SK-N-SH (cell line): ENCODE results near the gene ADAMTS3.

Source experiments
- CTCF ChIP-seq: fragments of 200-600 bp; sonication (generic); IDR thresholded peaks from 2 replicates; pipeline ENCODE4 v1.6.1; 2017; ENCODE audit warnings: antibody characterized with exemption, mild to moderate bottlenecking, moderate library complexity
- EZH2phosphoT487 ChIP-seq: fragments of 200-600 bp; sonication (generic); IDR thresholded peaks from 2 replicates; pipeline ENCODE4 v1.6.1; 2017; ENCODE audit warnings: low read depth, mixed run types, mild to moderate bottlenecking, antibody characterized with exemption, moderate library complexity, borderline replicate concordance
- GATA2 ChIP-seq: sonication (generic); formaldehyde crosslinking; IDR thresholded peaks from 2 replicates; pipeline ENCODE4 v1.5.0; 2020; ENCODE audit warnings: mild to moderate bottlenecking, missing genetic modification reagents
- POLR2AphosphoS5 ChIP-seq: IDR thresholded peaks from 2 replicates; pipeline ENCODE4 v1.6.1; 2012; ENCODE audit warnings: low read depth, low read length
- RCOR1 ChIP-seq: fragments of 150-350 bp; IDR thresholded peaks from 2 replicates; pipeline ENCODE4 v1.6.1; 2017; ENCODE audit warnings: antibody characterized with exemption, low read length
- SIN3A ChIP-seq: IDR thresholded peaks from 2 replicates; pipeline ENCODE4 v1.6.1; 2012; ENCODE audit warnings: low read depth, mild to moderate bottlenecking, low read length, moderate library complexity, borderline replicate concordance
- TF ChIP-seq, protein P1 (sequence below): IDR thresholded peaks from 2 replicates; pipeline ENCODE4 v1.4.0; 2012; ENCODE audit warnings: low read depth, borderline replicate concordance

DNA sequence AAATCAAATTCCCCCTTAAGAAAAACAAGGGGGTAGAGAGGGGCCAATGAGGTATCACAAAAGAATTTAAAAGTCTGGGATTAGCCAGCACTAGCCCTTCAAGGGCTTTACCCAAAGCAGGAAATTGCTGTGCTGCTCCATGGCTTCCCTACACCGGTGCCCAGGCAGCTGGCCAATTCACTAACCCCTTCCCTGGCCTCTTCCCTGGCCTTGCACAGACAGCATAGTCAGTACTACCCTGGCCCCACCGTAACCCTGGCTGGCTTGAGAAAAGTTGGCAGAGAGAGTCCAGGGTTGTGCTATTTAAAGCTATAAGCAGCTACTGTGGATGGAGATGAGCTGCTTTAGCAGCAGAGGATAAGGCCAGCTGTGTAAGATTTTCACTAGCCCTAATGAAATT lies 43.1 kb downstream of the ADAMTS3 start:
- no peak for TF ChIP-seq POLR2AphosphoS5
- TF ChIP-seq RCOR1, result no peak
- TF ChIP-seq CTCF, result no peak
- TF ChIP-seq, protein P1, sequence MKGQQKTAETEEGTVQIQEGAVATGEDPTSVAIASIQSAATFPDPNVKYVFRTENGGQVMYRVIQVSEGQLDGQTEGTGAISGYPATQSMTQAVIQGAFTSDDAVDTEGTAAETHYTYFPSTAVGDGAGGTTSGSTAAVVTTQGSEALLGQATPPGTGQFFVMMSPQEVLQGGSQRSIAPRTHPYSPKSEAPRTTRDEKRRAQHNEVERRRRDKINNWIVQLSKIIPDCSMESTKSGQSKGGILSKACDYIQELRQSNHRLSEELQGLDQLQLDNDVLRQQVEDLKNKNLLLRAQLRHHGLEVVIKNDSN, result no peak
- no peak for TF ChIP-seq GATA2 (CRISPR knock-in tag)
- no peak for TF ChIP-seq SIN3A
- no peak for TF ChIP-seq EZH2phosphoT487
